Measurements from ENCODE around the gene GMPR.

DNA sequence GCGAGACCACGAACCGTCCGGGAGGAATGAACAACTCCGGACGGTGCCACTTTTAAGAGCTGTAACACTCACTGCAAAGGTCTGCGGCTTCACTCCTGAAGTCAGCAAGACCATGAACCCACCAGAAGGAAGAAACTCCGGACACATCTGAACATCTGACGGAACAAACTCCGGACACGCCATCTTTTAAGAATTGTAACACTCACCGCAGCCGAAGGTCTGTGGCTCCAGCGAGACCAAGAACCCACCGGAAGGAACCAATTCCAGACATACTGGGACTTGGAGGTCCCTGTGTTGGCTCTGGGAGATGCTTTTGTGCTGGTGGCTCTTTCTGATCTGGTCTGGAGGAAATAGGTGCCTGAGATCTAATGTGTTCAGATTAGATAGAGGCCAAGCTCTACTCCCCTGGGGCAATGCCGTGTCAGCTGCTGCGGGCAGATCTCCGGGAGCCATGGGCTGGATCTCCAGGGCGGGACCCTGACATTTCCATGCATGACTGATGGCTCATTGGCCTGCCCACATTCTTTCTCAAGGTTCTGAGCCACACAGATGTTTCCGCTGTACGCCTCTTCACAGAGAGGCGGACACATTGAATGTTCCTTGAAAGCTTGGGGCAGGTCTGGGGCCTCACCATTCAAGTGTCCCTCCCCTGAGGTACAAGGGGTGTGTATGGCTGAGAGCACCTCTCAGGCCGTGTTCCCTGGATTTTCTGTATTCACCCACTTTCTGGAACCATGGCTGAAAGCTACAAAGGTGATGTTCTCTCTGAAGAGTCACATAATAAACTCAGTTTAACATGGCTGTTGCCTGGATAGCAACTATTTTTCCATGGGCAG is 29.3 kb downstream of the GMPR start:
- TF ChIP-seq, protein P1, sequence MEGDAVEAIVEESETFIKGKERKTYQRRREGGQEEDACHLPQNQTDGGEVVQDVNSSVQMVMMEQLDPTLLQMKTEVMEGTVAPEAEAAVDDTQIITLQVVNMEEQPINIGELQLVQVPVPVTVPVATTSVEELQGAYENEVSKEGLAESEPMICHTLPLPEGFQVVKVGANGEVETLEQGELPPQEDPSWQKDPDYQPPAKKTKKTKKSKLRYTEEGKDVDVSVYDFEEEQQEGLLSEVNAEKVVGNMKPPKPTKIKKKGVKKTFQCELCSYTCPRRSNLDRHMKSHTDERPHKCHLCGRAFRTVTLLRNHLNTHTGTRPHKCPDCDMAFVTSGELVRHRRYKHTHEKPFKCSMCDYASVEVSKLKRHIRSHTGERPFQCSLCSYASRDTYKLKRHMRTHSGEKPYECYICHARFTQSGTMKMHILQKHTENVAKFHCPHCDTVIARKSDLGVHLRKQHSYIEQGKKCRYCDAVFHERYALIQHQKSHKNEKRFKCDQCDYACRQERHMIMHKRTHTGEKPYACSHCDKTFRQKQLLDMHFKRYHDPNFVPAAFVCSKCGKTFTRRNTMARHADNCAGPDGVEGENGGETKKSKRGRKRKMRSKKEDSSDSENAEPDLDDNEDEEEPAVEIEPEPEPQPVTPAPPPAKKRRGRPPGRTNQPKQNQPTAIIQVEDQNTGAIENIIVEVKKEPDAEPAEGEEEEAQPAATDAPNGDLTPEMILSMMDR (IDR thresholded peaks at IDR 0.05): no peak
- no peak for TF ChIP-seq ZFX (IDR thresholded peaks at IDR 0.05; ENCODE audit: borderline replicate concordance)
